Activated T-cell treated with anti-CD3 and anti-CD28 coated beads, Interleukin-2, amount 50 U/mL, for 4 hours (primary cell): ENCODE data around the gene ASPM. TPM values are rescaled to one million over a fixed set of nuclear protein-coding genes. Genes with fewer than 3 reads are reported as not detected.
"Not testable (repeated sequence)": the region's sequence is repeated elsewhere in the genome, so short reads cannot be mapped to it uniquely, and the experiment has no call there.

Experiments
- ATAC-seq, 2 donors: fragments of 200-7000 bp; cut with Tn5 transposase; one replicate each; pipeline ENCODE4 v1.10.0; 2021
- DNase-seq: peaks from one replicate; pipeline ENCODE4 v3.0.0-alpha.2; 2020
- H3K27me3 Mint-ChIP-seq: one replicate; pipeline ENCODE4 v1.8.0; 2021; ENCODE audit warnings: low read depth, mixed read lengths
- H3K36me3 Mint-ChIP-seq: one replicate; pipeline ENCODE4 v1.8.0; 2022; ENCODE audit warnings: mixed read lengths; ENCODE audit not compliant: insufficient read depth
- H3K4me1 Mint-ChIP-seq: one replicate; pipeline ENCODE4 v1.8.0; 2021; ENCODE audit warnings: low read depth, mixed read lengths
- H3K4me3 Mint-ChIP-seq: one replicate; pipeline ENCODE4 v1.8.0; 2021; ENCODE audit warnings: mild to moderate bottlenecking, moderate library complexity, mixed read lengths
- H3K9me3 Mint-ChIP-seq: one replicate; pipeline ENCODE4 v1.8.0; 2021; ENCODE audit warnings: mixed read lengths
- total RNA-seq, 3 donors: library from RNA; stranded (reverse); gene quantifications; one replicate each; pipeline ENCODE4 v1.2.1, GENCODE V29; 2021

ASPM gene
- total RNA-seq, 3 donors from 2014 or later: 1.2 to 1.7 (median 1.4) TPM

DNA sequence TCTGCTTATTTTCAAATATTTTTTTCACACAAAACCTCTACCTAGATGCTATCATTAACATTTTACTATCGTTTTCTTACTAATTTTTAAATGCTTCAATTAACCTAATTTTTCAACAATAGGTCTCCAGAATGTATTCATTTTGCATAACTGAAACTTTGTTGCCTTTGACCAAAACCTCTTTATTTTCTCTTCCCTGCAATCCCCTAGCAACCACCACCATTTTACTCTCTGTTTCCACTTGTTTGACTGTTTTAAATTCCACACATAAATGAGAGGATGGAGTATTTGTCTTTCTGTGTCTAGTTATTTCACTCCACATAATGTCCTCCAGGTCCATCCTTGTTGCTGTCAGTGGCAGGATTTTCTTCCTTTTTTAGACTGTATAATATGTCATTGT, 69.9 kb downstream of the ASPM start:
- no peak for ATAC-seq
- no peak overlapping the region for H3K4me3 Mint-ChIP-seq
- H3K4me1 Mint-ChIP-seq: no peaks in the 10 kb centered on the region
- H3K9me3 Mint-ChIP-seq: peaks cover 7% of the 10 kb centered on the region
- DNase-seq: no peak
- no peaks in the 10 kb centered on the region for H3K36me3 Mint-ChIP-seq
- peaks cover 4% of the 10 kb centered on the region for H3K27me3 Mint-ChIP-seq

DNA sequence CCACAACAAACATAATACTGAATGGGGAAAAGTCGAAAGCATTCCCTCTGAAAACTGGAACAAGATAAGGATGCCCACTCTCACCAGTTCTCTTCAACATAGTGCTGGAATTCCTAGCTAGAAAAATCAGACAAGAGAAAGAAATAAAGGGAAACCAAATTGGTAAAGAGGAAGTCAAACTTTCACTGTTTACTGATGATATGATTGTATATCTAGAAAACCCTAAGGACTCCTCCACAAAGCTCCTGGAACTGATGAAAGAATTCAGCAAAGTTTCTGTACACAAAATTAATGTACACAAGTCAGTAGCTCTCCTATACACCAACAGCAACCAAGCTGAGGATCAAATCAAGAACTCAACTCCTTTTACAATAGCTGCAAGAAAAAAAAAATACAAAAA, 72.5 kb downstream of the ASPM start:
- H3K9me3 Mint-ChIP-seq: no peaks in the 10 kb centered on the region
- H3K4me3 Mint-ChIP-seq: no peak overlapping the region
- ATAC-seq (no peak), DNase-seq (no peak)
- H3K36me3 Mint-ChIP-seq: no peaks in the 10 kb centered on the region
- no peaks in the 10 kb centered on the region for H3K4me1 Mint-ChIP-seq
- H3K27me3 Mint-ChIP-seq: peaks cover 4% of the 10 kb centered on the region

DNA sequence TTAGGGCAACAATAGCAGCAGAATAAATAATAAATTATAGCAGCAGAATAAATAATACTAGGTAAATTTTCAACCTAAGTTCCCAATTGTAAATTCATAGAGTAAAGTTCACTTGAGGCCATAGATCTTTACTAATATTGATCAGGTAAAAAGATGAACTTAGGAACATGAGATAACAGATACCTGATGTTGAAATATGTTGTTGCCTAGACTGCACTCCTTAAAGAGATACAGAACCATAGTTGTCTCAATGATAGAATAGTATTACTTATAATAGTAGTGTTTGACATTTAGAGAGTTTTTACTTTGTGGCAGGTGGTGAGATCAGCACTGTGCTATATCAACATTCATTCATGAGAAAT, 79.0 kb downstream of the ASPM start:
- Mint-ChIP-seq H3K4me3 (no peak overlapping the region), H3K27me3 (peaks cover 2% of the 10 kb centered on the region), H3K9me3 (no peaks in the 10 kb centered on the region), H3K4me1 (no peaks in the 10 kb centered on the region), H3K36me3 (no peaks in the 10 kb centered on the region)
- ATAC-seq: no peak
- no peak for DNase-seq

DNA sequence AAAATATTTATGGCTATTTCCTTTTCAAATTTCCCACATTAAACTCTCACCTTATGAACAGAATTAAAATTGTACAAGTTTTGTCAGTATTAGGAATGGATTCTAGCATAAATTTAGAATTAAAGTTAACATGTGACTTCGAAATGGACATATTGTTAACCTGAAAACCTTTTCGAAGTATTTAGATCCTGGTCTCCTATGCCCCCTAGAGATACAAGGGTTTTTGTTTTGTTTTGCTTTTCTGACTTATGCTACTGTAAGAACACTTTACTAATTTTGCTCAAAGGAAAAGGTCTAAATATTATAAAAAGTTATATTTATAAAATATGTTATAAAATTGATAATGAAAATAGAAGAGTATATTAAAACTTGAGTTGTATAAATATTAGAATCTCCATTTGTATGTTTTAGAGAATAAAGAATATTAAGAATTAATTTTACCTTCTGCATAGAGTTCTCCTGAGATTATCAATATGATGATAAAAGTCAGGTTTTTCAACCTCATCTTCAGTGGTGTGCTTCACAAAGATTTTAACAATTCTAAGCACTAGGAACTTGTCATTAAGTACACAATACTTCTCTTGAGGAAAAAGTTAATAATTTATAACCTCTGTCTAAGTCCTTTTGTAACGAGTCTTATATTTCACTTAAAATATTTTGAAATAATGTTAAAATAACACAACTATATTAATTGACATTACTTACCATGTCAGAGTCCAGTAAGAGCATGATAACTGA, 79.6 kb downstream of the ASPM start, which contains the start of gene F13B:
F13B (minus strand) TSS at position 542 of the 738 bp plus-strand sequence; CDS start at position 505, 37 bp downstream.
- Mint-ChIP-seq H3K4me3 (no peak within 1 kb of the TSS), H3K4me1 (no peaks in the 10 kb centered on the region), H3K9me3 (no peaks in the 10 kb centered on the region), H3K27me3 (peaks cover 4% of the 10 kb centered on the region), H3K36me3 (no peaks in the 10 kb centered on the region)
- DNase-seq (no peak), ATAC-seq (no peak)

DNA sequence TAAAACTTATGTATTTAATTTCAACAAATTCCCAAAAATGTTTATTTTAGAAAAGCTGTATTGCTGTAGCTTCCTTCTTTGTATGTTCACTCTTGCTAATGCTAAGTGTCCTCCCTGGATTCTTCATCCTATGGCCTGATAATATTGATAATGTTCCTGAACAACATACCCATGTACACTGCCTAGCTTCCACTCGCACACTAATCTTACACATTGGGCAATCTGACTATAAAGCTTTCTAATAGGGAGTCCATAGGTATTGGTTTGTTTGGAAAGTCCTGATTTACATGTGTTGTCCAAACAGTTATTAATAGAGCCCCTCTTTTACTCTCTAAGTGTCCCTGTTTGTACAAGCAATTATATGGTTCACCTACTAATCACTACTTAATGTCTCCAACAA, 80.2 kb downstream of the ASPM start:
- no peak overlapping the region for H3K4me3 Mint-ChIP-seq
- no peak for ATAC-seq
- H3K9me3 Mint-ChIP-seq: no peaks in the 10 kb centered on the region
- H3K27me3 Mint-ChIP-seq: peaks cover 4% of the 10 kb centered on the region
- DNase-seq: no peak
- H3K36me3 Mint-ChIP-seq: no peaks in the 10 kb centered on the region
- no peaks in the 10 kb centered on the region for H3K4me1 Mint-ChIP-seq

DNA sequence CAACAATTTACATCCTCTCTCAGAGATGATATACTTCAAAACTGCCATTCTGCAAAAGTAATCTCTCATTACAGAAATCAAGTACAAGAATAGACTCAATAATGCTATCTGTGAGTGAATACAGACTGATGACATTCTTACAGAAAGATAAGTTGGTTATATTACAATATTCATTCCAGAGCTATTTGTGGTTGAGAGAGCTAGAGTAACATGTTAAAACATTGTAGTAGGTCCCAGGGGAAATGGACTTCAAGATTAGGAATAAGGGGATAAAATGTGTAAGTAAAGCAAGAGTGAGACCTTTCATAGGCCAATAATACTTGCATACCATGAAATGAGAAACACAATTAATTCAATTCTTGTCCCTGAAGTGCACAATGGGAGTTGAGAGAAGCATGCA, 80.9 kb downstream of the ASPM start:
- DNase-seq: no peak
- Mint-ChIP-seq H3K9me3 (no peaks in the 10 kb centered on the region), H3K4me1 (no peaks in the 10 kb centered on the region), H3K27me3 (peaks cover 4% of the 10 kb centered on the region), H3K36me3 (no peaks in the 10 kb centered on the region), H3K4me3 (no peak overlapping the region)
- no peak for ATAC-seq

DNA sequence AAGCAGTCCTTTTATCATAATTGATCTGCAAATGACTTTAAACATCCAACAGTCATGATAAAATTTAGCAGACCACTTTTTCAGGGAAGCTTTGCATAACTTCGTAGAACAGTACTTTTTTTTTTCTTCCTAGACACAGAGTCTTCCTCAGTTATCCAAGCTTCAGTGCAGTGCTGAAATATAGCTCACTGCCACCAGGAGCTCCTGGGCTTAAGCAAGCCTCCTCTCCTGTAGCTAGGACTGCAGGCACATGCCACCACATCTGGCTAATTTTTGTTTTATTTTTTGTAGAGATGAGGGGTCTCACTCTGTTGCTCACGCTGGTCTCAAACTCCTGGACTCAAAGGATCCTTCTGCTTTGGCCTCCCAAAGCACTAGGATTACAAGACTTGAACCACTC, 83.3 kb downstream of the ASPM start:
- ATAC-seq (no peak), DNase-seq (no peak)
- H3K4me1 Mint-ChIP-seq: no peaks in the 10 kb centered on the region
- peaks cover 5% of the 10 kb centered on the region for H3K27me3 Mint-ChIP-seq
- no peaks in the 10 kb centered on the region for H3K36me3 Mint-ChIP-seq
- H3K9me3 Mint-ChIP-seq: no peaks in the 10 kb centered on the region
- H3K4me3 Mint-ChIP-seq: no peak overlapping the region

DNA sequence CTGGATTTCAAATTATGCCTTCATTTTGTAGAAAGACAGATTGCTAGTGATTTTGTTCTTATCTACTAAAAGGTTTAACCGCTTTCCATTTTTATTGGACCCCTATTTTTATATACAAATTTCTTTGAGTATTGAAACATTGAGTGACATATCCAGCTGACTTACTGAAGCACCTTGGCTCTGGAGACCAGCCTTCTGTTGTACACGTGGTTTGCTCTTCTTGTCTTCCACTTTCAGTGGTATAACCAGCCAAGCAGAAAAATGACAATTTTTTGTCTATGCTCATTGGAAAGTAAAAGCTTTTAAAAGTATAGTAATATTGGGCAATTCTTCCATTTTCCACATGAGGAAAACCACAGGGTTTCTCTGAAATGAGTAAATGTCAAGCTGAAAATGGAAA, 83.8 kb downstream of the ASPM start:
- Mint-ChIP-seq H3K4me1 (no peaks in the 10 kb centered on the region), H3K27me3 (peaks cover 7% of the 10 kb centered on the region), H3K36me3 (no peaks in the 10 kb centered on the region), H3K4me3 (no peak overlapping the region), H3K9me3 (no peaks in the 10 kb centered on the region)
- DNase-seq (no peak), ATAC-seq (no peak)

DNA sequence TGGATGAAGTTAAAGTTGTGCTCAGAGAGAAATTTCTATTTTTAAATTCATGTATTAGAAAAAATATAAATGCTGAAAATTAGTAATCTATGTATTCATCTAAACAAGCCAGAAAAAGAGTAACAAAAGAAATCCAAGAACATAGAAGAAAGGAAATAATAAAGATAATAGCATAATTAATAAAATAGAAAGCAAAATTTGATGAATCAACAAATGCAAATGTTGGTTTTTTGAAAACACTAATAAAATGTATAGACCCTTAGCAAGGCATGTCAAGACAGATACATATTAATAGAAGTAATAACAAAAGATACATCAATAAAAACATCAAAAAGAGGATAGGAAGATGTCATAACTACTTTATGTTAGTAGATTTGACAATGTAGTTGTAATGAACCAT, 97.4 kb downstream of the ASPM start:
- Mint-ChIP-seq H3K36me3 (no peaks in the 10 kb centered on the region), H3K27me3 (peaks cover 18% of the 10 kb centered on the region), H3K4me3 (no peak overlapping the region), H3K9me3 (no peaks in the 10 kb centered on the region), H3K4me1 (no peaks in the 10 kb centered on the region)
- no peak for DNase-seq
- no peak for ATAC-seq

DNA sequence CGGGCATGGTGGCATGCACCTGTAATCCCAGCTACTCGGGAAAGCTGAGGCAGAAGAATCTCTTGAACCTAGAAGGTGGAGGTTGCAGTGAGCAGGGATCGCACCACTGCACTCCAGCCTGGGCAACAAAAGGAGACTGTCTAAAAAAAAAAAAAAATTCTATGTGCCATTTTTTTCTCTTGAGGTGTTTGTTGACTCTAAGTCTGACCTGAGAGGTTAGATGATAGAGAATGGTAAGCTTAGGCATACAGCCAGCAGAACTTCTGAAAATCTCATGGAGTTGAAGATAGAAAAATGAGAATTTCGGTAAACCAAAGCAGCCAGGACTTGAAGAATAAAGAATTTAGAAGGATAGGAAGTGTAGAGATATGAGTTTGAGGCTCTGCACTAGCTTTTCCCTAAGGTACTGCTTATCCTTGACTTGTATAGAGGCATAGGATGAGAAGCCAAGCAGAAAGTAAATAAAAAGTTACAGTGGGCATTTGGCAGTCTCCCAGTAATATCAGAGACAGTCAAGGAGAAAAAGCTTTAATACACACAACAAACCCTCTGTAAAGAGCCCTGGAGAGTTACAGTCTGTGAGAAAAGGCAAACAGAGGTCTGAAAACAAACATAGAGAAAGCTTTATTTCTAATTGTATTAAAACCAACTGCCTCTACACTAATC, 103.7 kb downstream of the ASPM start:
- H3K36me3 Mint-ChIP-seq: no peaks in the 10 kb centered on the region
- DNase-seq: no peak
- no peak for ATAC-seq
- no peaks in the 10 kb centered on the region for H3K4me1 Mint-ChIP-seq
- H3K27me3 Mint-ChIP-seq: peaks cover 24% of the 10 kb centered on the region
- H3K9me3 Mint-ChIP-seq: no peaks in the 10 kb centered on the region
- H3K4me3 Mint-ChIP-seq: no peak overlapping the region

DNA sequence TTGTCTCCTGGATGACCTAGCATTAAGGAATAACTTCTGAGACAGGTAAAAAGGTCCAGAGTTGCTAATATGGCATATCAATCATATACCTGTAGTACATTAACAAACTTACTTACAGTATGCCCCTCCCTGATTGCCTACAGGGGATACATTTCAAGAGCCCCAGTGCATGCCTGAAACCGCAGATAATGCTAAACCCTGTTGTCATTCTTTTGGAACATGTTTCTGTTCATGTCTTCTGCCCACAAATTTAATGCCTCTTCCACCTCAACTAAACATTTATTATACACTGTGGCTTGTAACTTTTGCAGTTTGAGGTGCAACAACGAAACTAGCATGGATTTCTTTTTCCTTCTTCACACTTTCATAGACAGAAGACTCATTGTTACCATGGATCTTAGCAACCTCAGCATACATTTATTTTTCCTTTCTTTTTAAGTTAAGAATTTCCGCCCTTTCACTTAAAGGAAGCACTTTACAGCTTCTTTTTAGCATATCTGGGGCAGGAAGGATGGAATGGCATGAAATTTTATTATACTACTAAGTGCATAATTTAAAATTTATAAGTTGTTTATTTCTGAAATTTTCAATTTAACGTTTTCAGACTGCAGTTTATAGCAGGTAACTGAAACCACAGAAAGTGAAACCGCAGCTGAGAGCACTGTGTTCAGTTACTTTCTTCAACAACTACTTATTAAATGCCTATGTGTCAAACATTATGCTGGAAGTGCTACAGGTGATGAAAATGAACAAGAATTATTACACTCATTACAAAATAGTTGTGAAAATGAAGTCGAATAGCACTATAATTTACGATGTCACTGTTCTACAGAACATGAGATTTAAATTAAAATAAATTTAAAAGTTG, 104.7 kb downstream of the ASPM start:
- ATAC-seq (no peak), DNase-seq (no peak)
- Mint-ChIP-seq H3K4me1 (no peaks in the 10 kb centered on the region), H3K36me3 (no peaks in the 10 kb centered on the region), H3K9me3 (no peaks in the 10 kb centered on the region), H3K4me3 (no peak overlapping the region), H3K27me3 (peaks cover 25% of the 10 kb centered on the region)

DNA sequence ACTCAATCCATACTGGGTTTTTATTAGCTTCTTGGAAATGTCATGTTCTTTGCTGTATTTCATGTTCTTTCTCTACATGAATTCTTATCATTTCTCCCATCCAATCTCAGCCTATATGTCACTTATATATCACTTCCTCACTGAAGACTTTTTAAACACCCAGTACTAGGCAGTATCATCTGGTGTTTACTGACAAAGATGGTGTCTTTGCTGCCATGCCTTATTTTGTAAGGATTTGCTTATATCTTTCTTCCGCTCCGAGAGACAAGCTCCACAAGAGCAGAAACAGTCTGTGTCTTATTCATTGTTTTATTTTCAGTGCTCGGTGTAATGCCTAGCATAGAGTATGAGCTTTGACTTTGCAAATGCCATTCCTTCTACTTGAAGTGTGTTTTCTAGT, 109.6 kb downstream of the ASPM start:
- Mint-ChIP-seq H3K9me3 (no peaks in the 10 kb centered on the region), H3K4me3 (no peak overlapping the region), H3K4me1 (no peaks in the 10 kb centered on the region), H3K27me3 (peaks cover 13% of the 10 kb centered on the region), H3K36me3 (no peaks in the 10 kb centered on the region)
- DNase-seq (no peak), ATAC-seq (no peak)

DNA sequence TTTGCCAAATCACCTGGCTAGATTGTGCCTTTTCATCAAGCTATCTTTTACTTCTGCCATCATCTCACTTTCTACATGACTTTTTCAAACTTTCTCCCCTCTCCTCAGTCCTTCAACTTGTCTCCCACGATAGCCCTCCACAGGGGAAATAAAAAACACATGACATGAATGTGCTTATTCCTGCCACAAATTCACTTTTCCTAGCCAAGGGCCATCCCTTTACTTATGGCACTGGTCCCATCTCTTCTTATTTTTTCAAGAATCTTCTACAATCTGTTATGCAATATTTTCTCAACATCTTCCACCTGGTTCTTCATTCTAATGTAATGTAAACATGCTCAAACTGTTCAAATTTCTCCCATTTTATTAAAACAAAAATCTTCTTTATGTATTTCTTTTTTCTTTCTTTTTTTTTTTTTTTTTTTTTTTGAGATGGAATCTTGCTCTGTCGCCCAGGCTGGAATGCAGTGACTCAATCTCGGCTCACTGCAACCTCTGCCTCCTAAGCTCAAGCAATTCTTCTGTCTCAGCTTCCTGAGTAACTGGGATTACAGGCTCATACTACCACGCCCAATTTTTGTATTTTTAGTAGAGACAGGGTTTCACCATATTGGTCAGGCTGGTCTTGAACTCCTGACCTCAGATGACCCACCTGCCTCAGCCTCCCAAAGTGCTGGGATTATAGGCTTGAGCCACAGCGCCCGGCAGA, 111.7 kb downstream of the ASPM start:
- H3K9me3 Mint-ChIP-seq, H3K4me3 Mint-ChIP-seq, ATAC-seq, DNase-seq, H3K36me3 Mint-ChIP-seq, H3K4me1 Mint-ChIP-seq: not testable (repeated sequence)
- H3K27me3 Mint-ChIP-seq: peaks cover 11% of the 10 kb centered on the region
